SU-DHL-6 (cell line): ENCODE measurements around the gene GHRHR.

Experiments
- CTCF ChIP-seq: fragments of 200-600 bp; sonication (generic); IDR thresholded peaks from one replicate; pipeline ENCODE4 v1.5.1; 2017; ENCODE audit warnings: antibody characterized with exemption, mild to moderate bottlenecking, low read length, moderate library complexity; ENCODE audit not compliant: insufficient read depth, poor library complexity, severe bottlenecking
- EZH2phosphoT487 ChIP-seq: fragments of 200-600 bp; sonication (generic), shearing (Covaris generic); conservative IDR thresholded peaks from 2 replicates; pipeline ENCODE4 v1.6.1; 2018; ENCODE audit warnings: mild to moderate bottlenecking, antibody characterized with exemption, low read length, moderate library complexity, mixed read lengths

- TF ChIP-seq CTCF, result no peak
- TF ChIP-seq EZH2phosphoT487, result no peak
These were observed 22.6 kb downstream of the GHRHR start for GRCh38 chr7:30986331-30986730.
